K562 (cell line): Measurements from ENCODE around the gene DNAH3. TPM values are rescaled to one million over a fixed set of nuclear protein-coding genes. Genes with fewer than 3 reads are reported as not detected.

Experiments
- ATAC-seq: fragments of 200-7000 bp; cut with Tn5 transposase; 3 replicates; pipeline ENCODE4 v1.9.1; 2020; ENCODE audit warnings: moderate library complexity
- BruUV-seq: library from RNA; stranded (reverse); fragments of 400-500 nt; replicated peaks from 2 replicates; lab custom pipeline; 2021; lab: Mats Ljungman, UMichigan
- CTCF ChIA-PET: fragments of 300-600 bp; formaldehyde crosslinking; extraction: SDS; loops from one replicate; lab custom pipeline; 2021; ENCODE audit warnings: low intra/inter-chr PET ratio; lab: Yijun Ruan, JAX
- POLR2A ChIA-PET: fragments of 300-600, 350-650 bp; sonication (Branson Sonifier 250); formaldehyde crosslinking; extraction: SDS; loops from one replicate; lab custom pipeline; 2021; ENCODE audit warnings: antibody characterized with exemption, inconsistent platforms; lab: Yijun Ruan, JAX
- DNase-seq, 4 experiments: peaks; one replicate each; pipeline versions ENCODE4 v3.0.0 to v3.0.0-alpha.2; 2011 to 2018; ENCODE audit warnings: low spot score in 3 of 4, mixed read lengths in 3 of 4; ENCODE audit errors: extremely low read depth in 1 of 4
- FAIRE-seq: peaks from 2 replicates; lab custom pipeline; 2011; peaks lifted over from hg19 to GRCh38; lab: Jason Lieb, UNC
- H2AFZ ChIP-seq: 2 replicates; pipeline ENCODE4 v1.6.0; 2011; ENCODE audit warnings: low read depth, low read length, control low read depth, inconsistent platforms
- H3K27ac ChIP-seq: fragments of 200-600 bp; 3 replicates; pipeline ENCODE4 v1.8.0; 2011; ENCODE audit warnings: low read depth, mild to moderate bottlenecking, control low read depth, inconsistent platforms, low read length, moderate library complexity, mixed read lengths; ENCODE audit errors: extremely low read depth
- H3K27me3 ChIP-seq, 2 experiments: fragments of 300-600 bp in 1 of 2; 2 replicates in 1 of 2; 3 replicates in 1 of 2; pipeline versions ENCODE4 v1.6.0 to v1.8.0; 2011; ENCODE audit warnings: inconsistent platforms in 2 of 2, low read length in 2 of 2, mild to moderate bottlenecking in 1 of 2, mixed read lengths in 1 of 2, moderate library complexity in 1 of 2; ENCODE audit not compliant: control insufficient read depth in 2 of 2, insufficient read depth in 2 of 2
- H3K36me3 ChIP-seq: fragments of 300-600 bp; 3 replicates; pipeline ENCODE4 v1.8.0; 2011; ENCODE audit warnings: mild to moderate bottlenecking, low read length, inconsistent platforms; ENCODE audit not compliant: control insufficient read depth, insufficient read depth
- H3K4me1 ChIP-seq, 2 experiments: fragments of 200-600 bp in 1 of 2; replicated peaks in 1 of 2; 2 replicates in 1 of 2; 3 replicates in 1 of 2; pipeline versions ENCODE4 v1.5.1 to v1.8.0; 2011; ENCODE audit warnings: inconsistent platforms in 2 of 2, low read length in 2 of 2, mild to moderate bottlenecking in 1 of 2, mixed read lengths in 1 of 2, moderate library complexity in 1 of 2; ENCODE audit not compliant: control insufficient read depth in 2 of 2, insufficient read depth in 2 of 2
- H3K4me2 ChIP-seq: 2 replicates; pipeline ENCODE4 v1.6.1; 2011; ENCODE audit warnings: low read length, control low read depth, inconsistent platforms, mixed read lengths; ENCODE audit not compliant: insufficient read depth
- H3K4me3 ChIP-seq: fragments of 200-600 bp; sonication (generic), shearing (Covaris generic); 2 replicates; pipeline ENCODE4 v1.5.1; 2016; ENCODE audit warnings: control low read depth, inconsistent platforms
- H3K79me2 ChIP-seq: fragments of 200-600 bp; 3 replicates; pipeline ENCODE4 v1.8.0; 2011; ENCODE audit warnings: low read length, inconsistent platforms; ENCODE audit not compliant: control insufficient read depth, insufficient read depth
- H3K9ac ChIP-seq, 2 experiments: 2 replicates each; pipeline versions ENCODE4 v1.6.0 to v1.6.1; 2011; ENCODE audit warnings: low read depth in 2 of 2, low read length in 2 of 2, control low read depth in 1 of 2, inconsistent platforms in 1 of 2, mild to moderate bottlenecking in 1 of 2, mixed read lengths in 1 of 2; ENCODE audit not compliant: insufficient read depth in 1 of 2
- H3K9me1 ChIP-seq: one replicate; pipeline ENCODE4 v1.6.0; 2011; ENCODE audit warnings: inconsistent platforms, mild to moderate bottlenecking, low read length, moderate library complexity; ENCODE audit not compliant: control insufficient read depth, insufficient read depth
- H3K9me3 ChIP-seq: replicated peaks from 2 replicates; pipeline ENCODE4 v1.5.1; 2011; ENCODE audit warnings: low read depth, low read length, inconsistent platforms; ENCODE audit not compliant: control insufficient read depth, insufficient read depth
- H4K20me1 ChIP-seq: replicated peaks from 2 replicates; pipeline ENCODE4 v1.6.1; 2011; ENCODE audit warnings: low read length, inconsistent platforms, mixed read lengths; ENCODE audit not compliant: control insufficient read depth, insufficient read depth
- CTCF ChIP-seq, 3 experiments: IDR thresholded peaks in 2 of 3; conservative IDR thresholded peaks in 1 of 3; 2 replicates each; pipeline ENCODE4 v1.5.1; 2011 to 2012; ENCODE audit warnings: low read length in 3 of 3, mild to moderate bottlenecking in 3 of 3, control low read depth in 2 of 3, improper control_type of control experiment in 1 of 3, inconsistent platforms in 1 of 3, low read depth in 1 of 3, mixed read lengths in 1 of 3, moderate library complexity in 1 of 3; ENCODE audit not compliant: insufficient read depth in 2 of 3
- E2F6 ChIP-seq, 2 experiments: IDR thresholded peaks; 2 replicates each; pipeline ENCODE4 v1.6.1; 2011; ENCODE audit warnings: borderline replicate concordance in 1 of 2, control low read depth in 1 of 2, low read depth in 1 of 2, low read length in 1 of 2, mild to moderate bottlenecking in 1 of 2, mixed read lengths in 1 of 2, moderate library complexity in 1 of 2; ENCODE audit not compliant: insufficient read depth in 1 of 2, insufficient read length in 1 of 2, poor library complexity in 1 of 2, severe bottlenecking in 1 of 2; ENCODE audit errors: extremely low read depth in 1 of 2
- ETV6 ChIP-seq, 3 experiments: fragments of 150-350 bp in 1 of 3; sonication (generic) in 1 of 3; formaldehyde crosslinking in 1 of 3; IDR thresholded peaks; 2 replicates each; pipeline versions ENCODE4 v1.6.1 to v1.8.0; 2014 to 2022; ENCODE audit warnings: borderline replicate concordance in 2 of 3, low read depth in 2 of 3, antibody characterized with exemption in 1 of 3, low read length in 1 of 3, mild to moderate bottlenecking in 1 of 3, missing genetic modification reagents in 1 of 3
- LCOR ChIP-seq: sonication (generic); formaldehyde crosslinking; IDR thresholded peaks from 2 replicates; pipeline ENCODE4 v1.8.0; 2022; ENCODE audit warnings: mild to moderate bottlenecking, missing genetic modification reagents
- PTBP1 ChIP-seq: fragments of 200-400 bp; formaldehyde crosslinking; IDR thresholded peaks from 2 replicates; pipeline ENCODE4 v1.6.1; 2017; ENCODE audit warnings: low read depth, low read length
- RCOR1 ChIP-seq, 2 experiments: IDR thresholded peaks; 2 replicates each; pipeline ENCODE4 v1.6.1; 2012; ENCODE audit warnings: low read depth in 2 of 2, low read length in 2 of 2, borderline replicate concordance in 1 of 2, improper control_type of control experiment in 1 of 2
- SNIP1 ChIP-seq: fragments of 450-650 bp; IDR thresholded peaks from 2 replicates; pipeline ENCODE4 v1.7.1; 2017; ENCODE audit warnings: low read depth, mild to moderate bottlenecking
- SP1 ChIP-seq: sonication (generic); formaldehyde crosslinking; IDR thresholded peaks from 2 replicates; pipeline ENCODE4 v1.8.1; 2022; ENCODE audit warnings: mild to moderate bottlenecking, missing genetic modification reagents
- SPI1 ChIP-seq: IDR thresholded peaks from 2 replicates; pipeline ENCODE4 v1.6.1; 2011; ENCODE audit warnings: low read depth, low read length, control low read depth, borderline replicate concordance
- ZNF217 ChIP-seq: sonication (generic); formaldehyde crosslinking; IDR thresholded peaks from 2 replicates; pipeline ENCODE4 v1.8.0; 2022; ENCODE audit warnings: mild to moderate bottlenecking, missing genetic modification reagents
- ZNF384 ChIP-seq: IDR thresholded peaks from 2 replicates; pipeline ENCODE4 v1.6.1; 2012; ENCODE audit warnings: low read depth, low read length, improper control_type of control experiment
- ZNF699 ChIP-seq: fragments of 250-450 bp; sonication (Bioruptor Pico); IDR thresholded peaks from 2 replicates; pipeline ENCODE4 v1.8.0; 2021; ENCODE audit warnings: mild to moderate bottlenecking, moderate library complexity; ENCODE audit not compliant: insufficient replicate concordance
- WGBS: fragments of 100-300 bp; shearing (Covaris generic); methylation state at CpG from one replicate; pipeline ENCODE4 v1.1.6; 2016; ENCODE audit warnings: low coverage, mixed read lengths; ENCODE audit not compliant: insufficient coverage; ENCODE audit errors: missing lambda C conversion rate; 5-methylcytosine and 5-hydroxymethylcytosine counted together
- in situ Hi-C: fragments of 300-500 bp; cut with MboI; formaldehyde crosslinking; loops from 4 replicates; pipeline ENCODE4 v1.15.0; 2018; ENCODE audit warnings: inconsistent platforms, mixed read lengths
- intact Hi-C: fragments of 100-400 bp; cut with micrococcal nuclease; formaldehyde crosslinking; loops from 2 replicates; pipeline ENCODE4 v1.14.2; 2022
- polyA plus RNA-seq, 8 experiments: library from polyadenylated mRNA; depleted of rRNA in 4 of 8; stranded (reverse) in 5 of 8; unstranded in 3 of 8; fragments of >200 nt; fragmentation: Nextera tagmentation in 2 of 8; fragmentation: Illumina TruSeq in 1 of 8; extraction: Ambion mirVana in 2 of 8; extraction: Trizol in 1 of 8; gene quantifications; 2 replicates each; pipeline versions ENCODE4 v1.2.1 to v1.2.3, GENCODE V29; 2011 to 2014; ENCODE audit warnings: inconsistent platforms in 1 of 8, missing spikeins in 1 of 8
- total RNA-seq, 7 experiments: library from RNA; depleted of rRNA in 6 of 7; stranded (reverse); fragments of >200 nt in 6 of 7; fragmentation: Illumina TruSeq in 2 of 7; extraction: Trizol in 2 of 7; gene quantifications; 2 replicates each; pipeline versions ENCODE4 v1.2.1 to v1.2.3, GENCODE V29; 2011 to 2021; ENCODE audit warnings: low replicate concordance in 1 of 7
- TF ChIP-seq, protein P1 (sequence below): fragments of 450-650 bp; IDR thresholded peaks from 2 replicates; pipeline ENCODE4 v1.6.1; 2017; ENCODE audit warnings: antibody characterized with exemption

The DNAH3 gene
- total and polyA plus RNA-seq, 9 of the 15 experiments (the other 6 are each of a cell fraction or from before 2014, with no cell fraction given), result 0.32 to 0.84 (median 0.44) TPM

- H3K4me2 ChIP-seq, result no peak overlapping the region
- no peak overlapping the region for H3K4me3 ChIP-seq
- intact Hi-C loops (no loop called here), in situ Hi-C loops (no loop called here)
- ChIA-PET POLR2A (interaction anchor here (0.5 to 1.0 kb wide), 2 partner anchors 14 to 71 kb away, joined by 3 to 4 read pairs; no protein-coding TSS in a partner anchor), CTCF (no interaction called here)
- H4K20me1 ChIP-seq, result no peaks in the 10 kb centered on the region
- DNase-seq (no peak), ATAC-seq (no peak), FAIRE-seq (no peak)
- H3K36me3 ChIP-seq, result no peaks in the 10 kb centered on the region
- H3K27me3 ChIP-seq, result no peaks in the 10 kb centered on the region
- no peaks in the 10 kb centered on the region for H3K9me1 ChIP-seq
- no peaks in the 10 kb centered on the region for H3K79me2 ChIP-seq
- no TSS peak for BruUV-seq
- no peaks in the 10 kb centered on the region for H3K9me3 ChIP-seq
- H2AFZ ChIP-seq, result no peak overlapping the region
- WGBS, result 48% methylated on average over 3 of the region's 4 CpGs
- no peak overlapping the region for H3K27ac ChIP-seq
- H3K4me1 ChIP-seq, result peaks cover 24 to 38% of the 10 kb centered on the region in 2 experiments
- no peak overlapping the region; a peak in 1 of 4 replicates for H3K9ac ChIP-seq
- TF ChIP-seq SNIP1 (no peak), E2F6 (IDR thresholded peaks at IDR 0.05; ENCODE audit: borderline replicate concordance in 1 of 2, extremely low read depth in 1 of 2, insufficient read depth in 1 of 2, insufficient read length in 1 of 2, low read depth in 1 of 2, low read length in 1 of 2, poor library complexity in 1 of 2, severe bottlenecking in 1 of 2) (no peak), ETV6 (IDR thresholded peaks at IDR 0.05; ENCODE audit: borderline replicate concordance in 1 of 2, low read depth in 2 of 2, low read length in 1 of 2) (no peak), ETV6 (CRISPR knock-in tag; IDR thresholded peaks at IDR 0.05; ENCODE audit: borderline replicate concordance) (no peak), ZNF217 (no peak), CTCF (IDR thresholded peaks at IDR 0.05 in 2 of 3, conservative IDR thresholded peaks at IDR 0.05 in 1 of 3; ENCODE audit: insufficient read depth in 2 of 3, low read depth in 1 of 3, low read length in 3 of 3) (no peak), PTBP1 (no peak), LCOR (CRISPR knock-in tag) (no peak), RCOR1 (IDR thresholded peaks at IDR 0.05; ENCODE audit: borderline replicate concordance in 1 of 2, low read depth in 2 of 2, low read length in 2 of 2) (no peak), SPI1 (0 out of 2 replicates have a peak, but pooled peaks have one; percentile 7), SP1 (CRISPR knock-in tag) (no peak), ZNF384 (peak; percentile 84), ZNF699 (CRISPR knock-in tag) (no peak)
- TF ChIP-seq, protein P1, sequence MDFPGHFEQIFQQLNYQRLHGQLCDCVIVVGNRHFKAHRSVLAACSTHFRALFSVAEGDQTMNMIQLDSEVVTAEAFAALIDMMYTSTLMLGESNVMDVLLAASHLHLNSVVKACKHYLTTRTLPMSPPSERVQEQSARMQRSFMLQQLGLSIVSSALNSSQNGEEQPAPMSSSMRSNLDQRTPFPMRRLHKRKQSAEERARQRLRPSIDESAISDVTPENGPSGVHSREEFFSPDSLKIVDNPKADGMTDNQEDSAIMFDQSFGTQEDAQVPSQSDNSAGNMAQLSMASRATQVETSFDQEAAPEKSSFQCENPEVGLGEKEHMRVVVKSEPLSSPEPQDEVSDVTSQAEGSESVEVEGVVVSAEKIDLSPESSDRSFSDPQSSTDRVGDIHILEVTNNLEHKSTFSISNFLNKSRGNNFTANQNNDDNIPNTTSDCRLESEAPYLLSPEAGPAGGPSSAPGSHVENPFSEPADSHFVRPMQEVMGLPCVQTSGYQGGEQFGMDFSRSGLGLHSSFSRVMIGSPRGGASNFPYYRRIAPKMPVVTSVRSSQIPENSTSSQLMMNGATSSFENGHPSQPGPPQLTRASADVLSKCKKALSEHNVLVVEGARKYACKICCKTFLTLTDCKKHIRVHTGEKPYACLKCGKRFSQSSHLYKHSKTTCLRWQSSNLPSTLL, result no peak
- TF ChIP-seq, all 486 proteins: peak for 2
These were observed 233.7 kb downstream of the DNAH3 start for GRCh38 chr16:20916942-20917341.
